ENCODE data around the gene GRHL1. TPM values are rescaled to one million over a fixed set of nuclear protein-coding genes. Genes with fewer than 3 reads are reported as not detected.

GRHL1 gene
- total RNA-seq, 1 experiment from 2014 or later = 2.7 TPM

GRCh38 chr2:9959262-9959661, 7.8 kb downstream of the GRHL1 start:
- no peak for TF ChIP-seq ZNF263 (CRISPR knock-in tag; IDR thresholded peaks at IDR 0.05; ENCODE audit: low read depth)
- TF ChIP-seq ZNF671 (CRISPR knock-in tag; IDR thresholded peaks at IDR 0.05) = no peak
- TF ChIP-seq E2F4 (CRISPR knock-in tag; IDR thresholded peaks at IDR 0.05; ENCODE audit: borderline replicate concordance, low read depth) = no peak
- TF ChIP-seq MYBL2 (CRISPR knock-in tag; IDR thresholded peaks at IDR 0.05) = no peak
- TF ChIP-seq RELA (CRISPR knock-in tag; IDR thresholded peaks at IDR 0.05; ENCODE audit: borderline replicate concordance) = no peak
- TF ChIP-seq ATF1 (CRISPR knock-in tag; IDR thresholded peaks at IDR 0.05) = no peak
- no peak for TF ChIP-seq ZNF232 (CRISPR knock-in tag; IDR thresholded peaks at IDR 0.05)
- no peak for TF ChIP-seq SMAD3 (CRISPR knock-in tag; IDR thresholded peaks at IDR 0.05; ENCODE audit: borderline replicate concordance)
- no peak for TF ChIP-seq KAT7 (CRISPR knock-in tag; IDR thresholded peaks at IDR 0.05; ENCODE audit: borderline replicate concordance)
- TF ChIP-seq MAX (CRISPR knock-in tag; IDR thresholded peaks at IDR 0.05) = no peak
- TF ChIP-seq PREB (CRISPR knock-in tag; IDR thresholded peaks at IDR 0.05; ENCODE audit: borderline replicate concordance) = no peak
- TF ChIP-seq ZNF416 (CRISPR knock-in tag; IDR thresholded peaks at IDR 0.05) = no peak
- TF ChIP-seq AFF4 (CRISPR knock-in tag; IDR thresholded peaks at IDR 0.05; ENCODE audit: borderline replicate concordance) = no peak
- Mint-ChIP-seq H3K4me1 (peaks cover under 1% of the 10 kb centered on the region; the same call in 1 of the 2 replicates), H3K36me3 (no peaks in the 10 kb centered on the region), H3K27me3 (ENCODE audit: low read depth) (peaks cover 5% of the 10 kb centered on the region), H3K9me3 (no peaks in the 10 kb centered on the region), H3K4me3 (no peak overlapping the region), H3K27ac (no peak overlapping the region)
- ChIA-PET CTCF (no interaction called here), POLR2A (no interaction called here)
- DNase-seq (ENCODE audit: low spot score) = no peak
- no peak for ATAC-seq

- POLR2A ChIA-PET = interaction anchor here (0.6 kb wide), 1 partner anchor 428 kb away, joined by 3 read pairs; no protein-coding TSS in a partner anchor
- no peak for TF ChIP-seq MAX (CRISPR knock-in tag; IDR thresholded peaks at IDR 0.05)
- TF ChIP-seq ZMAT4 (CRISPR knock-in tag; IDR thresholded peaks at IDR 0.05) = no peak
- TF ChIP-seq ZNF232 (CRISPR knock-in tag; IDR thresholded peaks at IDR 0.05) = no peak
- no peak for TF ChIP-seq FOXJ3 (CRISPR knock-in tag; IDR thresholded peaks at IDR 0.05; ENCODE audit: borderline replicate concordance)
- no peak for TF ChIP-seq MLX (CRISPR knock-in tag; IDR thresholded peaks at IDR 0.05)
- no peak for TF ChIP-seq ZNF121 (CRISPR knock-in tag; IDR thresholded peaks at IDR 0.05)
- TF ChIP-seq STAT6 (CRISPR knock-in tag; conservative IDR thresholded peaks at IDR 0.05; ENCODE audit: low read depth) = no peak
- TF ChIP-seq IRF1 (CRISPR knock-in tag; IDR thresholded peaks at IDR 0.05) = no peak
- no peak for TF ChIP-seq ZNF416 (CRISPR knock-in tag; IDR thresholded peaks at IDR 0.05)
- no peak for TF ChIP-seq CREM (CRISPR knock-in tag; IDR thresholded peaks at IDR 0.05)
- no peak overlapping the region for H3K4me3 Mint-ChIP-seq
- CTCF ChIA-PET = interaction anchor here (0.7 kb wide), 2 partner anchors 24 to 573 kb away, joined by 3 read pairs; no protein-coding TSS in a partner anchor
- H3K27me3 Mint-ChIP-seq (ENCODE audit: low read depth) = no peaks in the 10 kb centered on the region
- no peaks in the 10 kb centered on the region for H3K9me3 Mint-ChIP-seq
- ATAC-seq (no peak), DNase-seq (ENCODE audit: low spot score) (no peak)
- H3K36me3 Mint-ChIP-seq = no peaks in the 10 kb centered on the region
- no peak overlapping the region for H3K27ac Mint-ChIP-seq
- no peaks in the 10 kb centered on the region for H3K4me1 Mint-ChIP-seq
Measured at GRCh38 chr2:9961013-9961412, 9.5 kb downstream of the GRHL1 start.
